ENCODE data around the gene PPAN.

The PPAN gene

GRCh38 chr19:10158485-10158884 lies 52.3 kb downstream of the PPAN start:
- no CpG with 5 or more reads among the region's 11 CpGs for WGBS (ENCODE audit: insufficient coverage, insufficient read length)
- Histone ChIP-seq H3K4me3 (ENCODE audit: low read length) (no peak overlapping the region), H3K4me1 (ENCODE audit: control insufficient read depth, insufficient read depth, low read length) (no peaks in the 10 kb centered on the region), H3K9me3 (ENCODE audit: control insufficient read depth, insufficient read depth, low read length) (no peaks in the 10 kb centered on the region), H3K36me3 (ENCODE audit: control insufficient read depth, insufficient read depth, low read length) (peaks cover 69% of the 10 kb centered on the region), H3K27ac (ENCODE audit: low read length) (no peak overlapping the region), H3K27me3 (ENCODE audit: control insufficient read depth, insufficient read depth, low read length) (no peaks in the 10 kb centered on the region)
- no peak for DNase-seq (ENCODE audit: low read depth, low spot score)

- no peak for DNase-seq (ENCODE audit: low read depth, low spot score)
- no peaks in the 10 kb centered on the region for H3K4me1 ChIP-seq (ENCODE audit: control insufficient read depth, insufficient read depth, low read length)
- H3K9me3 ChIP-seq (ENCODE audit: control insufficient read depth, insufficient read depth, low read length), result no peaks in the 10 kb centered on the region
- H3K4me3 ChIP-seq (ENCODE audit: low read length), result no peak overlapping the region
- WGBS (ENCODE audit: insufficient coverage, insufficient read length), result no CpG with 5 or more reads among the region's 16 CpGs
- H3K36me3 ChIP-seq (ENCODE audit: control insufficient read depth, insufficient read depth, low read length), result peaks cover 58% of the 10 kb centered on the region
- H3K27ac ChIP-seq (ENCODE audit: low read length), result no peak overlapping the region
- no peaks in the 10 kb centered on the region for H3K27me3 ChIP-seq (ENCODE audit: control insufficient read depth, insufficient read depth, low read length)
Measured at GRCh38 chr19:10159610-10160009, 53.4 kb downstream of the PPAN start.

Measured in iPS DF 6.9 (cell line).